Forelimb muscle (tissue), 1 donor: ENCODE results near the gene PMS2. TPM values are rescaled to one million over a fixed set of nuclear protein-coding genes. Genes with fewer than 3 reads are reported as not detected.
A peak's percentile ranks its signal among the peaks of the same experiment; 100 is the strongest.
"Not testable (repeated sequence)": the region's sequence is repeated elsewhere in the genome, so short reads cannot be mapped to it uniquely, and the experiment has no call there.

Source experiments
- DNase-seq: peaks from one replicate; pipeline ENCODE4 v3.0.0-alpha.2; 2013; ENCODE audit warnings: low read depth
- polyA plus RNA-seq: library from polyadenylated mRNA; unstranded; fragments of 120-200 nt; gene quantifications from one replicate; pipeline ENCODE4 v1.2.1, GENCODE V29; 2013; ENCODE audit not compliant: insufficient read length

PMS2 gene
- 12.1 TPM for polyA plus RNA-seq

GRCh38 chr7:6008668-6009611 lies at the start of gene PMS2, which contains the start of gene AIMP2:
TSS of gene PMS2 (minus strand) at chr7:6009049. CDS start at chr7:6009019, 30 bp downstream.
TSS of gene AIMP2 (plus strand) at chr7:6009272. CDS start at chr7:6009364, 92 bp downstream.
- peak; percentile 97 for DNase-seq

- DNase-seq: no peak
These were observed 48.7 kb upstream of the PMS2 start for GRCh38 chr7:6057316-6058129.

- no peak for DNase-seq
These were observed 47.8 kb upstream of the PMS2 start for GRCh38 chr7:6056616-6057015.

GRCh38 chr7:6051185-6051584 lies 42.3 kb upstream of the PMS2 start:
- not testable (repeated sequence) for DNase-seq

GRCh38 chr7:6049780-6050179 lies 40.9 kb upstream of the PMS2 start:
- no peak for DNase-seq

- no peak for DNase-seq
These were observed 26.8 kb upstream of the PMS2 start for GRCh38 chr7:6035686-6036085.

- no peak for DNase-seq
These were observed 26.3 kb upstream of the PMS2 start for GRCh38 chr7:6035165-6035564.

- DNase-seq: no peak
These were observed 23.8 kb upstream of the PMS2 start for GRCh38 chr7:6032641-6033040.

- DNase-seq: no peak
These were observed 23.3 kb upstream of the PMS2 start for GRCh38 chr7:6032167-6032566.

GRCh38 chr7:6031567-6031966 lies 22.7 kb upstream of the PMS2 start:
- no peak for DNase-seq

- DNase-seq: no peak
These were observed 22.1 kb upstream of the PMS2 start, which contains the start of gene ANKRD61 for GRCh38 chr7:6030988-6031387. TSS of gene ANKRD61 (plus strand) at chr7:6031376. CDS start at chr7:6031376, 0 bp downstream.

- no peak for DNase-seq
These were observed 19.7 kb upstream of the PMS2 start for GRCh38 chr7:6028563-6028962.

GRCh38 chr7:6027806-6028365 lies 19.0 kb upstream of the PMS2 start:
- no peak for DNase-seq

- no peak for DNase-seq
These were observed 18.0 kb upstream of the PMS2 start for GRCh38 chr7:6026820-6027311.

GRCh38 chr7:6026011-6026819 lies 17.4 kb upstream of the PMS2 start:
- DNase-seq: no peak

GRCh38 chr7:6023974-6024435 lies 15.2 kb upstream of the PMS2 start:
- no peak for DNase-seq

GRCh38 chr7:6022707-6023106 lies 13.9 kb upstream of the PMS2 start:
- DNase-seq: no peak

GRCh38 chr7:6020371-6021286 lies 11.8 kb upstream of the PMS2 start:
- no peak for DNase-seq

- DNase-seq: no peak
These were observed 7.8 kb upstream of the PMS2 start for GRCh38 chr7:6016653-6016966.
